ENCODE results near the gene BNIP3.

BNIP3 gene

GRCh38 chr10:131949041-131949862 is 32.5 kb downstream of the BNIP3 start:
- no peak for DNase-seq (ENCODE audit: low read depth)

GRCh38 chr10:131948501-131948900 is 33.2 kb downstream of the BNIP3 start:
- DNase-seq (ENCODE audit: low read depth) = no peak

- DNase-seq (ENCODE audit: low read depth) = no peak
These were observed 33.9 kb downstream of the BNIP3 start for GRCh38 chr10:131947631-131948347.

- no peak for DNase-seq (ENCODE audit: low read depth)
These were observed 34.8 kb downstream of the BNIP3 start for GRCh38 chr10:131946880-131947279.

- no peak for DNase-seq (ENCODE audit: low read depth)
These were observed 35.4 kb downstream of the BNIP3 start for GRCh38 chr10:131946321-131946751.

- DNase-seq (ENCODE audit: low read depth) = no peak
These were observed 36.6 kb downstream of the BNIP3 start for GRCh38 chr10:131944976-131945695.

- DNase-seq (ENCODE audit: low read depth) = no peak
These were observed 37.3 kb downstream of the BNIP3 start for GRCh38 chr10:131944412-131944811.

GRCh38 chr10:131943021-131943814 is 38.5 kb downstream of the BNIP3 start:
- no peak for DNase-seq (ENCODE audit: low read depth)

- DNase-seq (ENCODE audit: low read depth) = no peak
These were observed 39.3 kb downstream of the BNIP3 start for GRCh38 chr10:131942455-131942854.

- DNase-seq (ENCODE audit: low read depth) = no peak
These were observed 43.0 kb downstream of the BNIP3 start for GRCh38 chr10:131938681-131939080.

GRCh38 chr10:131937836-131938235 is 43.9 kb downstream of the BNIP3 start:
- no peak for DNase-seq (ENCODE audit: low read depth)

GRCh38 chr10:131936736-131937135 is 45.0 kb downstream of the BNIP3 start:
- DNase-seq (ENCODE audit: low read depth) = no peak

- no peak for DNase-seq (ENCODE audit: low read depth)
These were observed 45.4 kb downstream of the BNIP3 start for GRCh38 chr10:131936294-131936693.

- DNase-seq (ENCODE audit: low read depth) = no peak
These were observed 46.5 kb downstream of the BNIP3 start for GRCh38 chr10:131935260-131935659.

GRCh38 chr10:131934769-131935168 is 47.0 kb downstream of the BNIP3 start:
- no peak for DNase-seq (ENCODE audit: low read depth)

GRCh38 chr10:131933696-131934086 is 48.0 kb downstream of the BNIP3 start:
- no peak for DNase-seq (ENCODE audit: low read depth)

- no peak for DNase-seq (ENCODE audit: low read depth)
These were observed 48.6 kb downstream of the BNIP3 start for GRCh38 chr10:131933016-131933695.

GRCh38 chr10:131931981-131932380 is 49.7 kb downstream of the BNIP3 start:
- no peak for DNase-seq (ENCODE audit: low read depth)

GRCh38 chr10:131930586-131931330 is 51.0 kb downstream of the BNIP3 start:
- DNase-seq (ENCODE audit: low read depth) = no peak

GRCh38 chr10:131930150-131930549 is 51.6 kb downstream of the BNIP3 start:
- DNase-seq (ENCODE audit: low read depth) = no peak
